Measurements from ENCODE around the gene RPUSD1.
"Not testable (repeated sequence)": the region's sequence is repeated elsewhere in the genome, so short reads cannot be mapped to it uniquely, and the experiment has no call there.

RPUSD1 gene

GRCh38 chr16:783404-784161 lies 4.6 kb downstream of the RPUSD1 start:
- DNase-seq (ENCODE audit: low read depth in 2 of 2), result no peak

GRCh38 chr16:782766-783403 lies 5.3 kb downstream of the RPUSD1 start:
- DNase-seq (ENCODE audit: low read depth in 2 of 2), result no peak

DNA sequence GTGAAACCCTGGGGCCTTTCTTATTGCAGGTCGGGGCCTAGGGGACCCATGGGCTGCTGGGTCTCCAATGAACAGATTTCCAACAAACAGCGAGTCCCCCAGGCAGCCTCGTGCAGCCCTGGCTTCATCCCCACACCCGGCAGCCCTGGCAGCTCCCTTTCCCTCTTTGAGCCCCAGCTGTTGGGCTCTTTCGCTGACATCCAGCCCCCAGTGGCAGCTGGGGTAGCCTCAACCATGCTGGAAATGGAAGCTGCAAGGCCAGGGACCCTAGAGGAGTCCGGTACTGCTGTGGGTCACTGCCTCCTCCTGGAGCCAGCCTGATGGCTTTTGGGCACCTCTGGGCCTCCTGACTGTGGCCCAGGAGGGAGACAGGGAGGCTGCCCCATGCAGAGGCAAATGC lies 5.9 kb downstream of the RPUSD1 start:
- DNase-seq (ENCODE audit: low read depth in 2 of 2), result no peak

- DNase-seq (ENCODE audit: low read depth in 2 of 2), result no peak
Measured at GRCh38 chr16:781346-782010, 6.7 kb downstream of the RPUSD1 start.

DNA sequence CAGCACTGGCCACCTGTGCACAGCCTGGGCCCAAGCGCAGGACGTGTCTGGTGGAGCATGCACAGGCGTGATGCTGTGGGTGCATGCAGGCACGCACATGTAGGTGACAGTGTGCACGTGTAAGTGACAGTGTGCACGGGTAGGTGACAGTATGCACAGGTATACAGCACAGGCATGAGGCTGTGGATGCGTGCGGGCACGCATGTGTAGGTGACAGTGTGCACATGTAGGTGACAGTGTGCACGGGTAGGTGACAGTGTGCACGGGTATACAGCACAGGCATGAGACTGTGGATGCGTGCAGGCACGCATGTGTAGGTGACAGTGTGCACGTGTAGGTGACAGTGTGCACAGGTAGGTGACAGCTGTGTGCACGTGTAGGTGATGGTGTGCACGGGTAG lies 7.9 kb downstream of the RPUSD1 start:
- no peak for DNase-seq (ENCODE audit: low read depth in 2 of 2)

DNA sequence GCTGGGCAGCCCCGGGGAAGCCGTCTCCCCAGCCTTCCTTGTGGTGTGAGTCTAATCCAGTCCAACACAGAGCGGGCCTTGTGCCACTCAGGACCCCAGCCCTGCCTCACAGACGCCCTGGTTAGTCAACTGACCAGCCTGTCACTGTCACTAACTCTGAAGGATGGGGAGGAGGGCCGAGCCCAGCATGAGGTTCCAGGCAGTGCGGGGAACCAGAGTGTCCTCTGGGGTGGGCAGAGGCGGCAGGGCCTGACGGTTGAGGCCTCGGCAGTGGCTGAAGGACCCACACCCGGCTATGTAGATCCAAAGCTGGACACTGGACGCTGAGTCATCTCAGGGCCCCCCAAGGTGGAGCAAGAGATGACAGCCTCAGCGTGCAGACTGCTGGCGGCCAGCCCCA lies 8.6 kb downstream of the RPUSD1 start:
- DNase-seq (ENCODE audit: low read depth in 2 of 2), result no peak

- DNase-seq (ENCODE audit: low read depth in 2 of 2), result no peak
Measured at GRCh38 chr16:778909-779527, 9.2 kb downstream of the RPUSD1 start.

GRCh38 chr16:778447-778846 lies 9.7 kb downstream of the RPUSD1 start:
- DNase-seq (ENCODE audit: low read depth in 2 of 2), result no peak

DNA sequence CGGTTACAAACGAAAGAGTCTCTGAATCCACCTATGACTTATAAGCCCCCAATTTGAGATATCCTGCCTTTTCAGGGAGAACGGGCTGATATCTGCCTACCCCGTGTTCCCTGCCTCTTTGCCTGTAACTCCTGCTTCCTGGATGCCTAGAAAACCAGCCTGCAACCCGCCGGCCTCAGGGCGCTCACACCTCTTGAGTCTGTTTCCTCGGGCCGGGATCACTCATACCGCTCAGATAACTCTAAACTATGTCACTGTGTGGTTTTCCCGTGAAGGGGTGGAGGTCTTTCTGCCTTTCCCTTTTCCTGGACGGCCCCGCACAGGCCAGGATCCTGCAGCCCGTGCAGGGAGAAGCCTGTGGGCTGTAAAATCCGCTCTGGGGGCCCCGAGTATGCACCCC lies 10.4 kb downstream of the RPUSD1 start:
- no peak for DNase-seq (ENCODE audit: low read depth in 2 of 2)

DNA sequence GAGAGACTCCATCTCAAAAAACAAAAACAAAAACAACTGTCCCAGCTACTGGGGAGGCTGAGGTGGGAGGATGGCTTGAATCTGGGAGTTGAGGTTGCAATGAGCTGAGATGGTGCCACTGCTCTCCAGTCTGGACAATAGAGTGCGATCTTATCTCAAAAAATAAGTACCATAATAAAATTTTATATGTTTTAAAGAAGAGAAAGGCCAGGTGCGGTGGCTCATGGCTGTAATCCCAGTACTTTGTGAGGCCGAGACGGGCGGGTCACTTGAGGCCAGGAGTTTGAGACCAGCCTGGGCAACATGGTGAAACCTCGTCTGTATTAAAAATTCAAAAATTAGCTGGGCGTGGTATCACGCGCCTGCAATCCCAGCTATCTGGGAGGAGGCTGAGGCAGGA lies 11.4 kb downstream of the RPUSD1 start:
- no peak for DNase-seq (ENCODE audit: low read depth in 2 of 2)

GRCh38 chr16:776298-776697 lies 11.9 kb downstream of the RPUSD1 start:
- not testable (repeated sequence) for DNase-seq (ENCODE audit: low read depth in 2 of 2)

DNA sequence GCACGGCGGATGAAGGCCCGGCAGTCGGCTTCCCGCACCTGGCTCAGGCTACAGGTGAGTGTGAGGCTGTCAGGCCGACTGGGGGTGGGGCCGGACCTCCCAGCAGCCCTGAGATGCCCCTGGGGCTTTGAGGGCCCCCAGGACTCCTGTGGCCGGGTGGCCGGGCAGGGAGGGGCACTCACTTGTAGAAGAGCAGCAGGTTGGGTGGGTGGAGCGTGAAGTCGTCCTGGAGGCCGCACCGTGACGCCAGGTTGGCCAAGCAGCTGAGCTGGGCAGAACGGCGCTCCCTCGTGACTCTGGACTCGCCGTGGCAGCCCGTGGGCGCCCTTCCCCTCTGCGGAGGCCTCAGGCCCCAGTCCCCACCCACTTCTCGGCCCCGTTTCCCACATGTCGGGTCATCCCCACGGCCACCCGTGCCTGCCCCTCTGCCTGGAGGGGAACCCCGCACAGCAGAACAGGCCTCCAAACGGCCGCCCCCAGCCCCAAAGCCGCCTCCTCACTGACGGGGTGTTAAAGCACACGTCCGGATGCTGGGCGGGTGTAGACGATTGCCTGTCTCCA lies 12.9 kb downstream of the RPUSD1 start:
- no peak for DNase-seq (ENCODE audit: low read depth in 2 of 2)

DNA sequence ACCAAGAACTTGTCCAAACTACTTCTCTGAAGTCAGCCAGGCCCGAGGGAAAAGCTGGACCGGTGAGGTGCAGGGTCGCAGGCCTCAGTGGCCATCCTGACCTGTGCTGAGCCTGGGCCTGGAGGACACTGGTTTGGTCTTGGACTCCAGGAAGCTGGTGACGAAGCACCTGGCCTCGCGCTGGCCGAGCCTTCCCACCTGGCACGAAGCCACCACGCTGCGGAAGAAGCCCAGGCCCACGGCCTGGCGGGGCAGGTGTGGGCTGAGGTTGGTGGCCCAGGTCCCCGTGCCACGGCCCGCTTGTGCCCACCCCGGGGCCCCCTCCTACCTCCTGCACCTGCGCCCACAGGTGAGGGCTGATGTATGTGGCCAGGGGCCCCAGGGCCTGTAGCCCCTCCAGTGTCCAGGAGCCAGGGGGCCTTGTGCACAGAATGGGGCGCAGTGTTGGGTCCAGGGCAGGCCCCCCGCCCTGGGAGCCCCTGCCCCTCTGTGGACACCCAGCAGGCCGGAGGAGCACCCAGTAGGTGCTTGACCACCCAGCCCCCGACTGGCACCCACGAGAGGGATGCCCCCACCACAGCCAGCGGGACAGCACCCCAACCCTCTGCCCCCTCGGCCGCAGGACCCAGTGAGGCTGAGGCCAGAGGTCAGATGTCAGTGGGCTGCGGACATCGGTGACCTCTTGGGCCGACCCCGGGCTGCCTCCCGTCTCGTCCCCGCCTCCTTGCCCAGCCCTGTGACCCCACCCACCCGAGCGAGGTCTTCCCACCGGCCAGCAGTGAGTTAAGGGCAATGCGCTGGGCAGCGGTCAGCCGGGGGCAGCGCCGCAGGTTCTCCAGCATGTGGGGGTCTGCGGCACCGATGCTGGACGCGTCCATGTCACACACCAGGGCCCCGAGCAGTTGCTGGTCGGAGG lies 13.8 kb downstream of the RPUSD1 start:
- no peak for DNase-seq (ENCODE audit: low read depth in 2 of 2)

GRCh38 chr16:772959-773358 lies 15.2 kb downstream of the RPUSD1 start:
- DNase-seq (ENCODE audit: low read depth in 2 of 2), result no peak

DNA sequence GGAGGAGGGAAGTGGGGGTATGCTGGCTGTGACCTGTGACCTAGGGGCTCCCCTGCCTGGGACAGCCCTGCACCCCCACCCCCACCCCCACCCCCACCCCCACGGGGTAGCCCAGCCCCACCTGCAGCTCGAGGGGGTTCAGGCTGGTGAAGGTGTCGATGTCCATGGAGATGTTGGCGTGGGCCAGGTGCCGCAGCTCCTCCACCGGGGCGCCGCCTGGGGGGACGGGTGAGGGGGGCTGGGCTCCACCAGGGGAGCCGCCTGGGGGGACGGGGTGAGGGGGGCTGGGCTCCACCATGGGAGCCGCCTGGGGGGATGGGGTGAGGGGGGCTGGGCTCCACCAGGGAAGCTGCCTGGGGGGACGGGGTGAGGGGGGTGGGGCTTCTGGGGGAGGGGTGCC lies 17.8 kb downstream of the RPUSD1 start:
- no peak for DNase-seq (ENCODE audit: low read depth in 2 of 2)

GRCh38 chr16:769934-770333 lies 18.2 kb downstream of the RPUSD1 start:
- DNase-seq (ENCODE audit: low read depth in 2 of 2), result no peak

DNA sequence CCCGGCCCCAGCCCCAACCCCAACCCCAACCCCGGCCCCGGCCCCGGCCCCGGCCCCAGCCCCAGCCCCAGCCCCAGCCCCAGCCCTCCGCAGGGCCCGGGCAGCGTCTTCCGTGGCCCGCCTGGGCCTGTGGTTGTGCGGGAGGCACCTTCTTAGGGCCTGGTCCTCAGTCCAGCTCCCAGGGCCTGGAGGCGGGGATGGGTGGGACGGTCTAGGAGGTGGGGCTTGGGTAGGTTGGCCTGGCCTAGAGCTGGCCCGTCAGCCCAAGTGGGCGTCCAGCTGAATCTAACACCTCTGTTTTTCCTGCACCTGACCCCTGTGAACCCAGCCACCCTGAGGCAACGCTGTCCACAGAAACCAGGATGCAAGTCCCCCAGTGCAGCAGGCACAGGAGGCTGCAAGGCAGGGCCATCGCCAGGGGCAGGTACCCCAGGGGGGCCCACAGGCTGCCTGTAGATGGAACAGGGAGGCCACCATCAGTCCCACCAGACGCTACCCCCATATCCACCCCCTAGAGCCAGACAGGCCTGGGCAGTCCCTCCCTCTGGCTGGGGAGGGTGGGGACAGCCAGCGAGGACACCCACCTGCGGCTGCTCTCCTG lies 18.9 kb downstream of the RPUSD1 start:
- DNase-seq (ENCODE audit: low read depth in 2 of 2), result no peak

DNA sequence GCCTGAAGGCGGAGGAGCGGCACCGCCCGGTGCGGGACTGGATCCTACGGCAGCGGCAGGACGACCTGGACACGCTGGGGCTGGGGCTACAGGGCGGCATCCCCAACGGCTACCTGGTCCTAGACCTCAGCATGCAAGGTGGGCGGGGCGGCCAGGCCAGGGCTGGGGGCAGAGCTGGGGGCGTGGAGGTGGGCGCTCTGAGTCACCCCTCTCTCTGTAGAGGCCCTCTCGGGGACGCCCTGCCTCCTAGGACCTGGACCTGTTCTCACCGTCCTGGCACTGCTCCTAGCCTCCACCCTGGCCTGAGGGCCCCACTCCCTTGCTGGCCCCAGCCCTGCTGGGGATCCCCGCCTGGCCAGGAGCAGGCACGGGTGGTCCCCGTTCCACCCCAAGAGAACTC lies 19.8 kb downstream of the RPUSD1 start:
- DNase-seq (ENCODE audit: low read depth in 2 of 2), result no peak

GRCh38 chr16:767743-768235 lies 20.4 kb downstream of the RPUSD1 start:
- no peak for DNase-seq (ENCODE audit: low read depth in 2 of 2)

DNA sequence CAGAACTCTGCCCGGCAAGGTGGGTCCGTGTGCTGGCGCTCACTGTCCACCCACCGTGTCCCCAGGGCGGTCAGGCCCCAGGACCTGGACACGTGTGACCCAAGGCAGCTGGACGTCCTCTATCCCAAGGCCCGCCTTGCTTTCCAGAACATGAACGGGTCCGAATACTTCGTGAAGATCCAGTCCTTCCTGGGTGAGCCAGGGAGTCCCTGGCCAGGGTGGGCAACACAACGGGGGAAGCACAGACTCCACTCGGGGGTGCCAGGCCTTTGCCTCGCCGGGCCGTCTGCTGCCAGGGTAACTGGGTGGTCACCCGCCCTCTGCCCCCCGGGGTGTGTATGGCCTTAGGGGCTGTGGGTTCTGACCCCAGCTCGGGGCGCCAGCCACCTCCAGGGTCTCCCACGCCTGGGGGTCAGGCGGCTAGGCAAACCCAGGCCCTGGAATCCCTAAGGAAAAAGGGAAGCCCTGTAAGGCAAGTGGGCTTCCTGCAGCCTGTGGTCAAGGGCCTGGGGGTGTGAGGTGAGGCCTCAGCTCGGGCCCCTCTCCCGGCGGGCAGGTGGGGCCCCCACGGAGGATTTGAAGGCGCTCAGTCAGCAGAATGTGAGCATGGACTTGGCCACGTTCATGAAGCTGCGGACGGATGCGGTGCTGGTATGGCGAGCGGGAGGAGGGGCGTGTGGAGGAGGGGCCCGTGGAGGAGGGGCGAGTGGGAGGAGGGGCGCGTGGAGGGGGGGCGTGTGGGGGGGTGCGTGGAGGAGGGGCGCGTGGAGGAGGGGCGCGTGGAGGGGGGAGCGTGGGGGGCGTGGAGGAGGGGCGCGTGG lies 21.2 kb downstream of the RPUSD1 start:
- no peak for DNase-seq (ENCODE audit: low read depth in 2 of 2)

All from fibroblast of skin of left quadriceps (primary cell).